Ovary (tissue), 9 donors: ENCODE measurements around the gene JPH3. TPM values are rescaled to one million over a fixed set of nuclear protein-coding genes. Genes with fewer than 3 reads are reported as not detected.

Experiments
- DNase-seq, 5 donors: peaks; one replicate each; pipeline ENCODE4 v3.0.0-alpha.2; 2019 to 2020
- H3K27ac ChIP-seq, 2 donors: fragments of 200-600 bp; one replicate each; pipeline versions ENCODE4 v1.5.1 to v1.8.0; 2019 to 2022
- H3K27me3 ChIP-seq: fragments of 200-600 bp; one replicate; pipeline ENCODE4 v1.8.0; 2022
- H3K36me3 ChIP-seq: fragments of 200-600 bp; sonication (generic); one replicate; pipeline ENCODE4 v1.5.1; 2019
- H3K4me1 ChIP-seq: one replicate; pipeline ENCODE4 v1.8.1; 2013; ENCODE audit warnings: mild to moderate bottlenecking, moderate library complexity; ENCODE audit not compliant: insufficient read depth
- H3K4me3 ChIP-seq: fragments of 200-600 bp; sonication (generic); one replicate; pipeline ENCODE4 v1.5.1; 2017
- H3K9me3 ChIP-seq, 2 donors: fragments of 200-600 bp in 1 of 2; sonication (generic) in 1 of 2; one replicate each; pipeline versions ENCODE4 v1.5.1 to v1.8.1; 2013 to 2019; ENCODE audit warnings: mild to moderate bottlenecking in 1 of 2, moderate library complexity in 1 of 2
- CTCF ChIP-seq, 3 donors: fragments of 450-650 bp in 2 of 3; fragments of 200-600 bp in 1 of 3; IDR thresholded peaks; one replicate each; pipeline versions ENCODE4 v1.5.1 to v1.8.0; 2016 to 2022; ENCODE audit warnings: antibody characterized with exemption in 3 of 3, mild to moderate bottlenecking in 1 of 3
- EP300 ChIP-seq: sonication (generic); formaldehyde crosslinking; IDR thresholded peaks from one replicate; pipeline ENCODE4 v1.6.1; 2017; ENCODE audit warnings: antibody characterized with exemption
- POLR2A ChIP-seq: fragments of 450-650 bp; IDR thresholded peaks from one replicate; pipeline ENCODE4 v1.6.1; 2017; ENCODE audit warnings: antibody characterized with exemption, mild to moderate bottlenecking, moderate library complexity
- WGBS, 3 donors: extraction: QIAGEN DNeasy Blood & Tissue Kit in 1 of 3; methylation state at CpG; one replicate each; pipeline versions ENCODE4 v1.1.5 to v1.1.7; 2013 to 2017; 5-methylcytosine and 5-hydroxymethylcytosine counted together
- intact Hi-C, 4 donors: fragments of 100-400 bp; cut with DNase I; formaldehyde crosslinking; loops; one replicate each; pipeline versions ENCODE4 v1.11.0 to v1.15.1; 2022 to 2023
- polyA plus RNA-seq, 2 donors: library from polyadenylated mRNA; stranded (reverse); fragments of 200-250 nt in 1 of 2; fragments of 350-450 nt in 1 of 2; fragmentation: Illumina TruSeq in 1 of 2; extraction: RNeasy Lipid Tissue Mini Kit (QIAGEN cat#74804) in 1 of 2; gene quantifications; one replicate each; pipeline ENCODE4 v1.2.3, GENCODE V29; 2013 to 2014
- total RNA-seq, 7 donors: library from RNA; depleted of rRNA in 2 of 7; stranded (reverse); fragments of >200 nt in 2 of 7; fragmentation: NEBNext Ultra II Directional in 3 of 7; extraction: Animal tissue kit (Norgen Biotek cat#: 25700) in 3 of 7; gene quantifications; one replicate each; pipeline versions ENCODE4 v1.1.0 to v1.2.4, GENCODE V29; 2016 to 2023
- donor health status: DM: no; HTN: no; CAD: no; lungs with moderate emphysema.
- donor health status: DM: no; HTN: no; CAD: no.
- donor health status: Bipolar disorder and iron deficiency.
- donor health status: DM: yes; HTN: yes; CAD: no.
- donor health status: DM: no; HTN: no; CAD: no.
- donor health status: DM: yes; HTN: yes; CAD: no.

The JPH3 gene
- total and polyA plus RNA-seq, 9 donors, result 0.11 to 0.62 (median 0.30) TPM; not detected in 3

GRCh38 chr16:87570938-87571867, 31.1 kb upstream of the JPH3 start:
- peak; percentile 44 to 68 (median 51) for DNase-seq
- Histone ChIP-seq H3K27ac (no peak overlapping the region), H3K36me3 (no peaks in the 10 kb centered on the region), H3K9me3 (no peaks in the 10 kb centered on the region), H3K4me1 (peaks cover 9% of the 10 kb centered on the region), H3K4me3 (no peak overlapping the region), H3K27me3 (no peaks in the 10 kb centered on the region)
- intact Hi-C loops, result loop anchor here in 1 of 4 donors (10.0 kb wide), 1 partner anchor 156 kb away; no protein-coding TSS in a partner anchor
- WGBS, 3 donors, result 58 to 66% (median 63%) methylated on average over 24 of the region's 24 CpGs
- TF ChIP-seq POLR2A, result no peak
- TF ChIP-seq CTCF (IDR thresholded peaks at IDR 0.05), result peak in 2 of 3 donors; percentile 38 to 39
- TF ChIP-seq EP300, result no peak

- Histone ChIP-seq H3K36me3 (no peaks in the 10 kb centered on the region), H3K27me3 (no peaks in the 10 kb centered on the region), H3K27ac (no peak overlapping the region), H3K4me3 (no peak overlapping the region), H3K9me3 (no peaks in the 10 kb centered on the region), H3K4me1 (peaks cover 9% of the 10 kb centered on the region)
- intact Hi-C loops, result loop anchor here in 1 of 4 donors (10.0 kb wide), 1 partner anchor 157 kb away; no protein-coding TSS in a partner anchor
- TF ChIP-seq CTCF (IDR thresholded peaks at IDR 0.05) (no peak), POLR2A (no peak), EP300 (no peak)
- no peak for DNase-seq
- 80 to 84% (median 83%) methylated on average over 11 of the region's 11 CpGs for WGBS, 3 donors
Observed at GRCh38 chr16:87571868-87572244, 30.5 kb upstream of the JPH3 start.

GRCh38 chr16:87572959-87573358, 29.3 kb upstream of the JPH3 start:
- intact Hi-C loops, result loop anchor here in 1 of 4 donors (10.0 kb wide), 1 partner anchor 158 kb away; no protein-coding TSS in a partner anchor

More at GRCh38 chr16:87572959-87573358, 29.3 kb upstream of the JPH3 start:
- no peak overlapping the region for H3K27ac ChIP-seq
- WGBS, 3 donors, result 70 to 79% (median 72%) methylated on average over 6 of the region's 6 CpGs
- peaks cover 9% of the 10 kb centered on the region for H3K4me1 ChIP-seq
- DNase-seq, result no peak
- H3K4me3 ChIP-seq, result no peak overlapping the region
- no peaks in the 10 kb centered on the region for H3K27me3 ChIP-seq
- H3K36me3 ChIP-seq, result no peaks in the 10 kb centered on the region
- H3K9me3 ChIP-seq, result no peaks in the 10 kb centered on the region
- no peak for TF ChIP-seq EP300
- TF ChIP-seq CTCF (IDR thresholded peaks at IDR 0.05), result no peak
- TF ChIP-seq POLR2A, result no peak
